ENCODE measurements around the gene CDH2.

DNA sequence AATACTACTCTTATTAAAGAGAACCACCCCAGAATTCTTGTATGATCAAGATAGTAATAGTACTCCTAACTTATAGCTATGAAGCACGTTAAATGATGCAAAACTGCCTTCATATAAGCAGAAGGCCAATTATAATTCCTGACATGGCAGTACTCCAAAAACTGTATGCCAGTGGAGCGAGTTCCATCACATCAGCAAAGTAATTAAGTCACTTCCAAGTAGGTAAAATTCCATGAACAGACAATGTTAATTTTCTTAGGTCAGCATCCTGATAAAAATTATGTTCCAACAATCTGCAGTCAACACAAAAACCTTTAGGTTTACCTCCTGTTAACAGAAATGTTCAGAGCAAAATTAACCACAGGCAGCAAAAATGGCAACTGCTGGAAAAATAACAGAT lies 136.7 kb downstream of the CDH2 start:
- TF ChIP-seq CTCF (optimal IDR thresholded peaks at IDR 0.05 in 1 of 3, IDR thresholded peaks at IDR 0.05 in 1 of 3, conservative IDR thresholded peaks at IDR 0.05 in 1 of 3; ENCODE audit: extremely low read depth in 1 of 3, insufficient read depth in 2 of 3, low read length in 3 of 3) (no peak), EZH2 (IDR thresholded peaks at IDR 0.05; ENCODE audit: low read length) (no peak)

Data from keratinocyte (primary cell).